Measurements from ENCODE around the gene APBA2.

APBA2 gene

DNA sequence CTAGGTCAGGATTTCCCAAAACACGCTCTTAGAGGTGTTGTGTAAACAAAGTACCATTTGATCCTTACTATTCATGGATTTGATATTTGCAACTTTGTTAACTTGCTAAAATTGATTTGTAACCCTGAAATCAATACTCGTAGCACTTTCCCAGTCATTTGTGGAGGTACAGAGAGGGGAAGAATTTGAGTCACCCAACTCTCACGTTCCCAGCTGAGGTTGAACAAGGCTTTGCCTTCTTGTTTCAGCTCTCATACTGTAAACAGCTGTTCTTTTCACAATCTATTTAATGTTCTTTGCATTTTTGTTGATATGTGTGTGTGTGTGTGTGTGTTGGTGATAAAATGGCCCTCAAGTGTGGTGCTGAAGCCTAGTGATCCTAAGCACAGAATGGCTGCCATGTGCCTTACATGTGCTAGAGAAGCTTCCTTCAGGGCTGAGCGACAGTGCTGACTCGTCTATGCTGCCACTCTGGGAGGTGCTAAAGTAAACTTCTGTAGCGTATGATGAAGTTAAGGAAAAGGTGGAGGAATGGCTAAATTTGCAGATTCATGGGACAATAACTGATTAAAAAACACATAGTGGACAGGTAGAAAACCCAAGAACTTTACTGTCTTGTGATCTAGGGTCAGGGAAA, 173.2 kb downstream of the APBA2 start:
- no peaks in the 10 kb centered on the region for H3K4me1 ChIP-seq (ENCODE audit: insufficient read depth, low read length, poor library complexity, severe bottlenecking)
- H3K27me3 ChIP-seq (ENCODE audit: insufficient read depth, low read length, poor library complexity, severe bottlenecking): no peaks in the 10 kb centered on the region
- TF ChIP-seq EZH2phosphoT487 (IDR thresholded peaks at IDR 0.05; ENCODE audit: borderline replicate concordance): no peak
- TF ChIP-seq, protein P1, sequence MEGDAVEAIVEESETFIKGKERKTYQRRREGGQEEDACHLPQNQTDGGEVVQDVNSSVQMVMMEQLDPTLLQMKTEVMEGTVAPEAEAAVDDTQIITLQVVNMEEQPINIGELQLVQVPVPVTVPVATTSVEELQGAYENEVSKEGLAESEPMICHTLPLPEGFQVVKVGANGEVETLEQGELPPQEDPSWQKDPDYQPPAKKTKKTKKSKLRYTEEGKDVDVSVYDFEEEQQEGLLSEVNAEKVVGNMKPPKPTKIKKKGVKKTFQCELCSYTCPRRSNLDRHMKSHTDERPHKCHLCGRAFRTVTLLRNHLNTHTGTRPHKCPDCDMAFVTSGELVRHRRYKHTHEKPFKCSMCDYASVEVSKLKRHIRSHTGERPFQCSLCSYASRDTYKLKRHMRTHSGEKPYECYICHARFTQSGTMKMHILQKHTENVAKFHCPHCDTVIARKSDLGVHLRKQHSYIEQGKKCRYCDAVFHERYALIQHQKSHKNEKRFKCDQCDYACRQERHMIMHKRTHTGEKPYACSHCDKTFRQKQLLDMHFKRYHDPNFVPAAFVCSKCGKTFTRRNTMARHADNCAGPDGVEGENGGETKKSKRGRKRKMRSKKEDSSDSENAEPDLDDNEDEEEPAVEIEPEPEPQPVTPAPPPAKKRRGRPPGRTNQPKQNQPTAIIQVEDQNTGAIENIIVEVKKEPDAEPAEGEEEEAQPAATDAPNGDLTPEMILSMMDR (conservative IDR thresholded peaks at IDR 0.05; ENCODE audit: low read length): no peak
- no peak overlapping the region for H2AFZ ChIP-seq (ENCODE audit: low read length)
- H3K9me3 ChIP-seq (ENCODE audit: insufficient read depth, low read depth, low read length): no peaks in the 10 kb centered on the region
- H3K9me2 ChIP-seq (replicated peaks; ENCODE audit: low read depth, low read length): no peaks in the 10 kb centered on the region
- no peak overlapping the region for H3K4me2 ChIP-seq (ENCODE audit: low read depth, low read length, poor library complexity, severe bottlenecking)
- no peak overlapping the region for H3K9ac ChIP-seq (ENCODE audit: low read depth, low read length, poor library complexity, severe bottlenecking)
- H3F3A ChIP-seq (ENCODE audit: low read depth): no peaks in the 10 kb centered on the region
- H3K79me2 ChIP-seq (ENCODE audit: insufficient read depth, low read length): peaks cover 60% of the 10 kb centered on the region; the same call in 1 of the 2 replicates
- no peak overlapping the region for H3K4me3 ChIP-seq (ENCODE audit: low read length, poor library complexity, severe bottlenecking)
- peaks cover 35% of the 10 kb centered on the region; the same call in 1 of the 2 replicates for H3K36me3 ChIP-seq (ENCODE audit: insufficient read depth, low read length)
- peaks cover 18% of the 10 kb centered on the region for H4K20me1 ChIP-seq (ENCODE audit: insufficient read depth, low read length, poor library complexity, severe bottlenecking)

DNA sequence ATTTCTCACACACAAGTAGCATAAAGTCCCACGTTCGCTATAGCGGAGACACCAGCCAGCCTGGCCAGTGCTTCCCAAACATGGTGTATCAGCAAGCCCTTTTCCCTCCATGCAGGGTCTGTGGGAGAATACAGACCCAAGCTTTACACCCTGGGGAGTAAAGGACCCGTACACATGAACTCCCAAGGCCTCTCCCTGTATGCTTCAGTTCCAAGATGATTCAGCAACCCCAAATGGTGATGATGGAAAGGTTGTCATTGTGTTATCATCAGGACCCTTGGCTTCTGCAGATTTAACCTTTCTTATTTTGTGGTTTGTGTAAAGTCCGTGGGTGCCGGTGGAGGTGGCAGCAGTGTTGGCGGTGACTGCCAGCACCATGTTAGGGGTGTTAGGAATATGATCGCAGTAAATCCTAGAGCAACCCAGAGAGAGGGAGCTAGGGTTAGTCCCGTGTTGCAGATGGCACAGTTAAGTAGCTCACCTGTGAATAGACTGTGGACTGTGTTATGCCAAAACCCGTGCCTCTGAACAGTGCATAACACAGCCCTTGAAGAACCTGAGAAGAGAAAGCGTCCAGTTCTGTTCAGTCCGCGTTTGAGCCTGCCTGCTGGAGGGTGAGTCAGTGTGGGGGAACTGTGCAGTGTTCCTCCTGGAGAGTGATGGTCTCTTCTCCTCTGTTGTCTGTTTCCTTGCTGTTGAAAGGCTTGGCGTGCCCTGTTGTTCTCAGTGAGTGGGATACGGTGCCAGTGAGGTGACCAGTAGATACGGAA, 174.3 kb downstream of the APBA2 start:
- H3K36me3 ChIP-seq (ENCODE audit: insufficient read depth, low read length): peaks cover 26% of the 10 kb centered on the region; the same call in 1 of the 2 replicates
- no peak overlapping the region for H2AFZ ChIP-seq (ENCODE audit: low read length)
- no peaks in the 10 kb centered on the region for H3K9me2 ChIP-seq (replicated peaks; ENCODE audit: low read depth, low read length)
- no peak for TF ChIP-seq EZH2phosphoT487 (IDR thresholded peaks at IDR 0.05; ENCODE audit: borderline replicate concordance)
- TF ChIP-seq, protein P1 (conservative IDR thresholded peaks at IDR 0.05; ENCODE audit: low read length): no peak
- H3K4me3 ChIP-seq (ENCODE audit: low read length, poor library complexity, severe bottlenecking): no peak overlapping the region
- peaks cover 23% of the 10 kb centered on the region for H4K20me1 ChIP-seq (ENCODE audit: insufficient read depth, low read length, poor library complexity, severe bottlenecking)
- H3K4me2 ChIP-seq (ENCODE audit: low read depth, low read length, poor library complexity, severe bottlenecking): no peak overlapping the region
- H3K4me1 ChIP-seq (ENCODE audit: insufficient read depth, low read length, poor library complexity, severe bottlenecking): peaks cover under 1% of the 10 kb centered on the region
- H3K9ac ChIP-seq (ENCODE audit: low read depth, low read length, poor library complexity, severe bottlenecking): no peak overlapping the region
- no peaks in the 10 kb centered on the region for H3F3A ChIP-seq (ENCODE audit: low read depth)
- H3K9me3 ChIP-seq (ENCODE audit: insufficient read depth, low read depth, low read length): no peaks in the 10 kb centered on the region
- no peaks in the 10 kb centered on the region for H3K27me3 ChIP-seq (ENCODE audit: insufficient read depth, low read length, poor library complexity, severe bottlenecking)
- H3K79me2 ChIP-seq (ENCODE audit: insufficient read depth, low read length): peaks cover 70% of the 10 kb centered on the region; the same call in 1 of the 2 replicates

DNA sequence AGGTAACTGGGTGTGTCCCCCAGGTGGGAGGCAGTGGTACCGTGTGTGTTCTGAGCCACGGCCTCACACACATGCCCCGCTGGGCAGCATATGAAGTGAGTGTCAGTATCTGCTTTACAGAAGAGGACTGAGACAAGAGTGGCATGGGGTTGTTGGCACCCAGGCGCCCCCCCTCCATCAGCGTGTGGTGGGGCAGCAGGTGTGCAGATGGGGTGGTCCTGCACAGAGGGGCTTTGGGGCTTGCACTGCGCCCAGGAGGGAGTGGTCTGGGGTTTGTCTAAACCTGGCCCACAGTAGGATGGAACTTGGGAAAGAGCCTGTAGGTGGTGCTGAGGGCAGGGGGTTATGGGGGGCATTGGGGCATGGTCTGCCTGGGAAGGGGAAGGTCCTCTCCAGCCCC, 176.0 kb downstream of the APBA2 start:
- H3K4me2 ChIP-seq (ENCODE audit: low read depth, low read length, poor library complexity, severe bottlenecking): no peak overlapping the region

More for the DNA sequence above, 176.0 kb downstream of the APBA2 start:
- H3K9ac ChIP-seq (ENCODE audit: low read depth, low read length, poor library complexity, severe bottlenecking): no peak overlapping the region
- no peaks in the 10 kb centered on the region for H3K27me3 ChIP-seq (ENCODE audit: insufficient read depth, low read length, poor library complexity, severe bottlenecking)
- H3K36me3 ChIP-seq (ENCODE audit: insufficient read depth, low read length): peaks cover 21% of the 10 kb centered on the region; the same call in 1 of the 2 replicates
- peaks cover 77% of the 10 kb centered on the region; the same call in 1 of the 2 replicates for H3K79me2 ChIP-seq (ENCODE audit: insufficient read depth, low read length)
- peaks cover 17% of the 10 kb centered on the region for H3K4me1 ChIP-seq (ENCODE audit: insufficient read depth, low read length, poor library complexity, severe bottlenecking)
- H2AFZ ChIP-seq (ENCODE audit: low read length): no peak overlapping the region
- no peak overlapping the region for H3K4me3 ChIP-seq (ENCODE audit: low read length, poor library complexity, severe bottlenecking)
- H3F3A ChIP-seq (ENCODE audit: low read depth): peaks cover 2% of the 10 kb centered on the region; the same call in 1 of the 2 replicates
- no peak for TF ChIP-seq EZH2phosphoT487 (IDR thresholded peaks at IDR 0.05; ENCODE audit: borderline replicate concordance)
- TF ChIP-seq, protein P1 (conservative IDR thresholded peaks at IDR 0.05; ENCODE audit: low read length): no peak
- no peaks in the 10 kb centered on the region for H3K9me2 ChIP-seq (replicated peaks; ENCODE audit: low read depth, low read length)
- H3K9me3 ChIP-seq (ENCODE audit: insufficient read depth, low read depth, low read length): no peaks in the 10 kb centered on the region
- peaks cover 30% of the 10 kb centered on the region for H4K20me1 ChIP-seq (ENCODE audit: insufficient read depth, low read length, poor library complexity, severe bottlenecking)
